ENCODE measurements around the gene KRT72. TPM values are rescaled to one million over a fixed set of nuclear protein-coding genes. Genes with fewer than 3 reads are reported as not detected.

Gene KRT72
- total RNA-seq, 4 donors from 2014 or later, result not detected

DNA sequence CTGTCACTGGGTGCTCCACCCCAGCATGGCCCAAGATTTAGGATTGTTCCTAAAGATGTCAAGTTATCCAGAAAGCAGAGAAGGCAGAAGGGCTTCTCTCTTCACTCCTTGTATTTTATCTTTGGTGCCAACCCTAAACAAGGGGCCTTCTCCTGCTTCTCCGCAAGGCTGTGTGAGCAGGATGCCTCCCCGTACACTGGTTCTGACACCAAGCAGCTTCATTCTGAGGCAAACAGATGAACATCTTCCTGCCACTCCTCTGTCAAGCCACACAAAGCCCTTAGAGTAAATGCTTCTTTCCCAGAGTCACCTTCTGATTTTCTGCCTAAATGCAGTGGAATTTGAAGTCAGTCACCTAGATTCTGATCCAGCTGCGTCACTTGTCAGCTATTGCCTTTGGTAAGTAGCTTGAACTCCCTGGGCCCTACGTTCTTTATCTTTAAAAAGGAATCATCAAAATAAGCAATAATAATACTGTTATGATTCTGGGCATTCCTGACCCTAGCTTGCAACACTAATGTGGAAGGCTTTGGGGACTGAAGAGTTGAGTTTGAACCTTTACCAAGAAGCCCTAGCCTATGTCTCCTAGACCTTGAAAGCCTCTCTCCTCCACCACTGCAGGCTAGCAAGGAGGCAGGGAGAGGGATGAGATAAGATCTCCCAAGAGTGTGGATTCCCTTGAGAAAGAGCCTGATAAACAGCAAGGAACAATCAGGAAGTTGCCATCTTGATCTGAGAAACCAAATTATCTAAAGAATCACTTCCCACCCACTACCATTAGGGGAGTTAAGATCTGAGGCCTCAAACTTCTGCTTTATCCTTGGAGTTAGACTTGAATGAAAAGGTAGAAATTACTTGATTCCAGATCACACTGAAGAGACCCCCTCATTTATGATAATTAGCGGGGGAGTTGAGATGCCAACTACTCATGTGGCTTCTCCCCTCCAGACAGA lies 11.4 kb upstream of the KRT72 start:
- peak; percentile 57 for DNase-seq (ENCODE audit: extremely low spot score)
- Histone ChIP-seq H3K4me3 (no peak overlapping the region), H3K36me3 (no peaks in the 10 kb centered on the region), H3K27me3 (peaks cover 0 to 44% (median 0%) of the 10 kb centered on the region in 4 donors), H3K4me1 (no peaks in the 10 kb centered on the region), H3K9me3 (no peaks in the 10 kb centered on the region), H3K27ac (replicated peaks in 1 of 4) (no peak overlapping the region)
- TF ChIP-seq POLR2A (IDR thresholded peaks at IDR 0.05; ENCODE audit: low read depth), result no peak
- TF ChIP-seq EP300 (IDR thresholded peaks at IDR 0.05), result no peak
- TF ChIP-seq, protein P1, sequence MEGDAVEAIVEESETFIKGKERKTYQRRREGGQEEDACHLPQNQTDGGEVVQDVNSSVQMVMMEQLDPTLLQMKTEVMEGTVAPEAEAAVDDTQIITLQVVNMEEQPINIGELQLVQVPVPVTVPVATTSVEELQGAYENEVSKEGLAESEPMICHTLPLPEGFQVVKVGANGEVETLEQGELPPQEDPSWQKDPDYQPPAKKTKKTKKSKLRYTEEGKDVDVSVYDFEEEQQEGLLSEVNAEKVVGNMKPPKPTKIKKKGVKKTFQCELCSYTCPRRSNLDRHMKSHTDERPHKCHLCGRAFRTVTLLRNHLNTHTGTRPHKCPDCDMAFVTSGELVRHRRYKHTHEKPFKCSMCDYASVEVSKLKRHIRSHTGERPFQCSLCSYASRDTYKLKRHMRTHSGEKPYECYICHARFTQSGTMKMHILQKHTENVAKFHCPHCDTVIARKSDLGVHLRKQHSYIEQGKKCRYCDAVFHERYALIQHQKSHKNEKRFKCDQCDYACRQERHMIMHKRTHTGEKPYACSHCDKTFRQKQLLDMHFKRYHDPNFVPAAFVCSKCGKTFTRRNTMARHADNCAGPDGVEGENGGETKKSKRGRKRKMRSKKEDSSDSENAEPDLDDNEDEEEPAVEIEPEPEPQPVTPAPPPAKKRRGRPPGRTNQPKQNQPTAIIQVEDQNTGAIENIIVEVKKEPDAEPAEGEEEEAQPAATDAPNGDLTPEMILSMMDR (IDR thresholded peaks at IDR 0.05), result no peak
- TF ChIP-seq POLR2AphosphoS5 (IDR thresholded peaks at IDR 0.05), result no peak
- 83% methylated on average over 5 of the region's 5 CpGs for WGBS
- intact Hi-C loops (cut with DNase I), result no loop called here

DNA sequence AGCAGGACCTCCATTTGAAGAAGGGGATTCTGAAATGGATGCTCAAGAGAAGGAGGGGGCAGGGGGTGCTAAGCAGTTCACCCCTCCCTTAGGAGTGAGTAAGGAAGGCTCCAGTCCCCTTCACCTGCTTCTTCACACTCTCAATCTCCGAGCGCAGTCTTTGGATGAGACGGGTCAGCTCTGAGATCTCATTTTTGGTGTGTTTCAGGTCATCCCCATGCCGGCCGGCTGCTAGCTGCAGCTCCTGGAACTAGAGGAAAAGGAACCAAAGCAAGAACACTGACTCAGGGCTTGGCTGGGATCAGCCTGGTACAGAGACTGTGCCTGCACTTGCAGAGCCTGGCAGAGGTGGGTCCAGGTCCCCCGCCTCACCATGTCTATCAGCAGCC lies 9.8 kb upstream of the KRT72 start:
- intact Hi-C loops (cut with DNase I), result no loop called here
- no peaks in the 10 kb centered on the region for H3K9me3 ChIP-seq
- peak; percentile 47 for DNase-seq (ENCODE audit: extremely low spot score)
- H3K4me1 ChIP-seq, result no peaks in the 10 kb centered on the region
- TF ChIP-seq POLR2A (IDR thresholded peaks at IDR 0.05; ENCODE audit: low read depth) (no peak), POLR2AphosphoS5 (IDR thresholded peaks at IDR 0.05) (no peak), EP300 (IDR thresholded peaks at IDR 0.05) (no peak)
- TF ChIP-seq, protein P1 (IDR thresholded peaks at IDR 0.05), result no peak
- peaks cover 0 to 43% (median 0%) of the 10 kb centered on the region in 4 donors for H3K27me3 ChIP-seq
- no peak overlapping the region for H3K4me3 ChIP-seq
- WGBS, result 86% methylated on average over 6 of the region's 6 CpGs
- H3K36me3 ChIP-seq, result no peaks in the 10 kb centered on the region
- H3K27ac ChIP-seq (replicated peaks in 1 of 4), result no peak overlapping the region

DNA sequence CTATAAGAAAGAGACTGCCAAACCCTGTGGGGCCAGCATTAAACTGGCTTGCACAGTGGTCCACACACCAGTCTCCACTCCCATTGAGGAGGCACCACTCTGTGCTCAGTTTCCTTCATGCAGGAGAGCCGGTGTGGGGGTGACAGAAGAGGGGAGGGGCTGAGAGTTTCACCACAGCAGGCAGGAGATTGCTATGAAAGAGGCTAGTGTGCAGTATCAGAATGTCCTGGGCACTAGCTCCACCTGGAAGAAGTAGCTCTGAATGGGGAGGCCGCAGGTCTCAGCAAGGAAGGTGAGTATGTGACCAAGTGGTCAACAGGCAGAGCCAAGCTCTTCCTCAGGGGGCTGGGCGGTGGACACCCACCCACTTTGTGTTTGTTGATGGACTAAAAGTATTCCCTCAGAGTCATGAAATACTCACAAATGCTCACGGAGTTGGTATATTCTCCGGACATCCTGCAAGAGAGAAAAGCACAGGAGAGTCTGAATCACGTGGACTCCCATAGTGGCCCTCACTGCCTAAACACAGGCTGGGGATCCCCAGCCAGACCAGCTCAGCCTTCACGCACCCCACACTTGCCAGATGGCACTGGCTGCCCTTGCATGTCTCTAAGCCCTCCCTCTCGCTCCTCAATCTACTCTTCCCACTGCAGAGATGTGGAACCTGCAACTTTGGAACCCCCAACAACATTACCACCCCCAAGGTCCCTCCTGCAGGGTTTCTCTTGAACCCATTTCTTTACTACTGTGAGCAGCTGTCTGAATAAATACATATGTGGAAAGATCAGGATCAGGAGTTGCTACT lies 7.8 kb upstream of the KRT72 start:
- WGBS, result 63% methylated on average over 7 of the region's 8 CpGs
- intact Hi-C loops (cut with DNase I), result no loop called here
- no peak for TF ChIP-seq POLR2A (IDR thresholded peaks at IDR 0.05; ENCODE audit: low read depth)
- no peak for TF ChIP-seq EP300 (IDR thresholded peaks at IDR 0.05)
- TF ChIP-seq, protein P1 (IDR thresholded peaks at IDR 0.05), result no peak
- TF ChIP-seq POLR2AphosphoS5 (IDR thresholded peaks at IDR 0.05), result no peak

DNA sequence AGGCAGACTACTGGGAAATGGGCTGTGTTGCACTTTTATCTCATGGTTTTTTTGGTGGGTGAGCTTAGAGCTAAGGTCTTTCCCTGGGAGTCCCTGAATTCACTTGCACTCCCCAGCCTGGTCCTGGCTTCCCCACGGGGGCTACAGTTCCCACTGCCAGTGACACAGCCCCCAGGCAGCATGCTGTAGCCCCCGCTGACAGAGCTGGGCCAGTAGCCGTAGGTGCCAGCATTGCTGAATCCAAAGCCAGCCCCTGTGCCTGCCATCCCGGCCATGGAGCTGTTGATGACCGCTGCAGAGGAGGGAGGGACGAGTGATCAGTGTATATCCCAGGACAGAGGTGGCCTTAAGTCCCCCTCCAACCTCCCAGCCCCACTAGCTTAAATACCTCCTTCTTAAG lies 6.9 kb upstream of the KRT72 start:
- Histone ChIP-seq H3K27ac (replicated peaks in 1 of 4) (no peak overlapping the region), H3K4me1 (no peaks in the 10 kb centered on the region), H3K27me3 (peaks cover 0 to 44% (median 0%) of the 10 kb centered on the region in 4 donors), H3K9me3 (no peaks in the 10 kb centered on the region), H3K4me3 (no peak overlapping the region), H3K36me3 (no peaks in the 10 kb centered on the region)
- intact Hi-C loops (cut with DNase I), result no loop called here
- DNase-seq (ENCODE audit: extremely low spot score), result no peak
- TF ChIP-seq POLR2AphosphoS5 (IDR thresholded peaks at IDR 0.05) (no peak), POLR2A (IDR thresholded peaks at IDR 0.05; ENCODE audit: low read depth) (no peak), EP300 (IDR thresholded peaks at IDR 0.05) (no peak)
- TF ChIP-seq, protein P1 (IDR thresholded peaks at IDR 0.05), result no peak
- 81% methylated on average over 4 of the region's 6 CpGs for WGBS

More for the DNA sequence above, 7.8 kb upstream of the KRT72 start:
- Histone ChIP-seq H3K36me3 (no peaks in the 10 kb centered on the region), H3K4me1 (no peaks in the 10 kb centered on the region), H3K4me3 (no peak overlapping the region), H3K27ac (replicated peaks in 1 of 4) (no peak overlapping the region), H3K9me3 (no peaks in the 10 kb centered on the region), H3K27me3 (peaks cover 0 to 42% (median 0%) of the 10 kb centered on the region in 4 donors)
- DNase-seq (ENCODE audit: extremely low spot score), result peak; percentile 82

Data from esophagus muscularis mucosa (tissue), 4 donors.